Measurements from ENCODE around the gene MGA.

DNA sequence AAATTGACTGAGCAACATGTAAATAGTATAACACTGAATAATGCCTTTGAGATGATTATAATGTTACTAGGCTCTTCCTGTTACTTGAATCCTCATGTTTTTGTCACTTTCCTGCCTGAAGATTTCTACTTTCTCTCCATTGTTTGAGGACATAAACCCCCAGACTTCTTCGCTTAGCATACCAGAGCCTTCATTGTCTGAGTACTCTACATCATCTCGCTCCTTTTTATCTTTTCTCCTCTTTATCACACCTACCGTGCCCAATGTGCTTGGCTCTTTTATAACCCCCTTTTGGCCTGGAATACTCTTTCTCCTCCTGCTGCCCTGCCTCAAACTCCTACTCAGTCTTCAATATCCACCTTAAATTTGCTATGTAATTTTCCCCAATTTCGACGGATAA lies 30.3 kb upstream of the MGA start:
- TF ChIP-seq, protein P1, sequence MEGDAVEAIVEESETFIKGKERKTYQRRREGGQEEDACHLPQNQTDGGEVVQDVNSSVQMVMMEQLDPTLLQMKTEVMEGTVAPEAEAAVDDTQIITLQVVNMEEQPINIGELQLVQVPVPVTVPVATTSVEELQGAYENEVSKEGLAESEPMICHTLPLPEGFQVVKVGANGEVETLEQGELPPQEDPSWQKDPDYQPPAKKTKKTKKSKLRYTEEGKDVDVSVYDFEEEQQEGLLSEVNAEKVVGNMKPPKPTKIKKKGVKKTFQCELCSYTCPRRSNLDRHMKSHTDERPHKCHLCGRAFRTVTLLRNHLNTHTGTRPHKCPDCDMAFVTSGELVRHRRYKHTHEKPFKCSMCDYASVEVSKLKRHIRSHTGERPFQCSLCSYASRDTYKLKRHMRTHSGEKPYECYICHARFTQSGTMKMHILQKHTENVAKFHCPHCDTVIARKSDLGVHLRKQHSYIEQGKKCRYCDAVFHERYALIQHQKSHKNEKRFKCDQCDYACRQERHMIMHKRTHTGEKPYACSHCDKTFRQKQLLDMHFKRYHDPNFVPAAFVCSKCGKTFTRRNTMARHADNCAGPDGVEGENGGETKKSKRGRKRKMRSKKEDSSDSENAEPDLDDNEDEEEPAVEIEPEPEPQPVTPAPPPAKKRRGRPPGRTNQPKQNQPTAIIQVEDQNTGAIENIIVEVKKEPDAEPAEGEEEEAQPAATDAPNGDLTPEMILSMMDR (IDR thresholded peaks at IDR 0.05) = no peak
- TF ChIP-seq POLR2A (IDR thresholded peaks at IDR 0.05) = no peak
- TF ChIP-seq POLR2AphosphoS5 (IDR thresholded peaks at IDR 0.05) = no peak
